Brain microvascular endothelial cell (primary cell): ENCODE data around the gene STAT6.

Source experiments
- DNase-seq: peaks from one replicate; pipeline ENCODE4 v3.0.0-alpha.2; 2020
- H3K27ac ChIP-seq: fragments of 250-450 bp; sonication (Bioruptor Pico); 2 replicates; pipeline ENCODE4 v1.5.1; 2020; ENCODE audit warnings: mild to moderate bottlenecking, moderate library complexity
- H3K27me3 ChIP-seq: fragments of 250-450 bp; sonication (Bioruptor Pico); replicated peaks from 2 replicates; pipeline ENCODE4 v1.5.1; 2020; ENCODE audit warnings: mild to moderate bottlenecking
- H3K36me3 ChIP-seq: fragments of 250-450 bp; sonication (Bioruptor Pico); replicated peaks from 2 replicates; pipeline ENCODE4 v1.5.1; 2020; ENCODE audit warnings: mild to moderate bottlenecking
- H3K4me3 ChIP-seq: 2 replicates; pipeline ENCODE4 v1.5.1; 2011; ENCODE audit warnings: low read depth, mild to moderate bottlenecking, control low read depth, low read length, moderate library complexity
- CTCF ChIP-seq: IDR thresholded peaks from 2 replicates; pipeline ENCODE4 v1.5.1; 2011; ENCODE audit warnings: low read depth, mild to moderate bottlenecking, moderate library complexity, low read length, control low read depth, inconsistent platforms; ENCODE audit errors: missing control alignments
- in situ Hi-C: cut with HindIII; loops from 2 replicates; pipeline ENCODE4 v1.10.0; 2017; ENCODE audit warnings: low sequenced_read_pairs, low pct_ligation_motif_present

Gene STAT6

DNA sequence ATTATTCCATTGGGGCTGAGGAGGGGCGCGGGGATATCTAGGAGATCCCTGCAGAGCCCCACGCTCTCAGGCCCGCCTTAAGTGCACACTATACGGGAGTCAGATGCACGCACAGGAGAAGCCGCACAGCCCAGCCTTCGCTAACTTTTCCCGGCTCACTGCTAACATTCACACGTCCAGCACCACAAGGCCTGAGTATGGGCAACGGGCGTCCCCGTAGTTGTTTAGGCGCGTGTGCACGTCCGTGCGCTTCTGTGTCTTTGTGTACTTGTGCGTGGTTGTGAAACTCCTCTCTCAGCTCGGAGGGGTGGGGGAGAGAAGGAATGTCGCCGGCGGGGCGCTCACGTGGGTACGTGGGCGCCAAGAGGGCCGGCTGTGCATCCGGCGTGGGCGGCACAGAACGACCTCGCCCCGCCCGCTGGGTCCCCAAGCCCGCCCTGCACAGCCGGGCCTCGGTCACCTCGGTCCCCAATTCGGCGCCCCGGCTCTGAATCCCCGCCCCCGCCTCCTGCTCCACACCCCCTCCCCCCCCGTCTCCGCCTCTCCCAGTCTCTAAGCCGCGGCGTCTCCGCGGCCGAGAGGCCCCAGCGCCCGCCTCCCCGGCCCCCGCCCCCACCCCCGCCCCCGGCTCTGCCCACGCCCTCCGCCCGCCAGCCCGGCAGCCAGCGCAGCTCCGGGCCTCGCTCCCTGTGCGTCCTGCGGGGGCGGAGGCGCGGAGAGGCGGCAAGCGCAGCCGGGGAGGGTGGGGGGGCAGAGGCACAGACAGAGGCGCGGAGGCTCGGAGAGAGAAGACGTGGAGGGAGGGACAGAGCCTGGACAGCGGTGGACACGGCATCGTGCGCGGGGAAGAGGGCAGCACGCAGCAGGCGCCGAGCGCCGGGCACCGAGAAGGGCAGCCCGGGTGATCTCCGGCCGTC, 22.6 kb downstream of the STAT6 start, which contains the start of gene NAB2:
Gene NAB2, plus strand, starts transcription at position 761 of the 917 bp plus-strand sequence. CDS start 158 bp downstream, outside the sequence.
- Histone ChIP-seq H3K4me3 (peak within 1 kb of the TSS; percentile 96), H3K27me3 (no peaks in the 10 kb centered on the region), H3K27ac (peak within 1 kb of the TSS; percentile 100), H3K36me3 (peaks cover 29% of the 10 kb centered on the region)
- peak; percentile 91 for DNase-seq
- in situ Hi-C loops = no loop called here
- TF ChIP-seq CTCF = no peak

- peak overlapping the region; percentile 100 for H3K27ac ChIP-seq
- peaks cover 22% of the 10 kb centered on the region for H3K36me3 ChIP-seq
- DNase-seq = peak; percentile 93
- H3K4me3 ChIP-seq = peak overlapping the region; percentile 66
- no peaks in the 10 kb centered on the region for H3K27me3 ChIP-seq
- no peak for TF ChIP-seq CTCF
- in situ Hi-C loops = no loop called here
Observed at GRCh38 chr12:57087691-57088353, 23.3 kb downstream of the STAT6 start.

DNA sequence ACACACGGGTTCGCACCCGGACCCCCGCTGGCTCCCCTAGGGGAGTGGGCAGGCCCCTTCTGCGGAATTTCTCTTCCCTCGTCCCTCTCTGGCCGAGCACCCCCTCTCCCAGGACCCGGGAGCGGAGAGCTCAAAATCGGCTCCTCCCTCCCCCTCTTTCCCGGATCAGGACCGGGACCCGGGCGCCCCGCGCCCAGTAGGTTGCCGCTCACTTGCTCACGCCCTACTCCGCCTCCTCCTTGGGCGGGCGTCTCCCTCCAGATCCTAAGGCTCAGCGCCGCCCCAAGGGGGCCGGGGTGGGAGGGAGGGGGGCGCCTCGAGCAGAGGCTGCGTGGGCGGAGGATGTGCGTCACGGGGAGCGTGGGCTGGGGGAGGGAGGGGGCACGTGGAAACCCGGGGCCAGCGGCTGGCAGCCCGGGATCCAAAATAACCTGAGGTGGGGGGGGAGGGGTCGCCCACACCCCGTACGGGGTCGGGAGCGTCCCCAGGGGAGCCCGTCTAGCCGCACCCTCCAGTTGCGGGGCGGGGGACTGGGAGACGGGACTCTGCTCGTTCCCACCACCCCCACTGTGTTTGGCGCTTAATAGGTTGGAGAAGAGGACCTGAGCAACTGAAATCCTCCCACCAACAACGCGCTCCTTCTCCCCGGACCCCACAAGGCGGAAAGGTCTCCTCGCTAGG, 24.0 kb downstream of the STAT6 start:
- Histone ChIP-seq H3K4me3 (peak overlapping the region; percentile 66), H3K36me3 (peaks cover 16% of the 10 kb centered on the region), H3K27me3 (no peaks in the 10 kb centered on the region), H3K27ac (peak overlapping the region; percentile 100)
- in situ Hi-C loops = no loop called here
- TF ChIP-seq CTCF = no peak
- peak; percentile 86 for DNase-seq

- in situ Hi-C loops = no loop called here
Observed at GRCh38 chr12:57086493-57087009, 24.6 kb downstream of the STAT6 start.

More at GRCh38 chr12:57086493-57087009, 24.6 kb downstream of the STAT6 start:
- H3K27ac ChIP-seq = peak overlapping the region; percentile 100
- peak; percentile 56 for TF ChIP-seq CTCF
- peak overlapping the region; percentile 66 for H3K4me3 ChIP-seq
- no peaks in the 10 kb centered on the region for H3K27me3 ChIP-seq
- DNase-seq = peak; percentile 66
- H3K36me3 ChIP-seq = peaks cover 10% of the 10 kb centered on the region
